ENCODE measurements around the gene AGBL1.

GRCh38 chr15:86062646-86063243 is 16.9 kb upstream of the AGBL1 start:
- TF ChIP-seq, protein P1, sequence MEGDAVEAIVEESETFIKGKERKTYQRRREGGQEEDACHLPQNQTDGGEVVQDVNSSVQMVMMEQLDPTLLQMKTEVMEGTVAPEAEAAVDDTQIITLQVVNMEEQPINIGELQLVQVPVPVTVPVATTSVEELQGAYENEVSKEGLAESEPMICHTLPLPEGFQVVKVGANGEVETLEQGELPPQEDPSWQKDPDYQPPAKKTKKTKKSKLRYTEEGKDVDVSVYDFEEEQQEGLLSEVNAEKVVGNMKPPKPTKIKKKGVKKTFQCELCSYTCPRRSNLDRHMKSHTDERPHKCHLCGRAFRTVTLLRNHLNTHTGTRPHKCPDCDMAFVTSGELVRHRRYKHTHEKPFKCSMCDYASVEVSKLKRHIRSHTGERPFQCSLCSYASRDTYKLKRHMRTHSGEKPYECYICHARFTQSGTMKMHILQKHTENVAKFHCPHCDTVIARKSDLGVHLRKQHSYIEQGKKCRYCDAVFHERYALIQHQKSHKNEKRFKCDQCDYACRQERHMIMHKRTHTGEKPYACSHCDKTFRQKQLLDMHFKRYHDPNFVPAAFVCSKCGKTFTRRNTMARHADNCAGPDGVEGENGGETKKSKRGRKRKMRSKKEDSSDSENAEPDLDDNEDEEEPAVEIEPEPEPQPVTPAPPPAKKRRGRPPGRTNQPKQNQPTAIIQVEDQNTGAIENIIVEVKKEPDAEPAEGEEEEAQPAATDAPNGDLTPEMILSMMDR (conservative IDR thresholded peaks at IDR 0.05): no peak
- no peak for TF ChIP-seq EZH2 (IDR thresholded peaks at IDR 0.05; ENCODE audit: low read depth)

Measured in PC-9 (cell line).